HepG2 (cell line): ENCODE measurements around the gene MYADML2. TPM values are rescaled to one million over a fixed set of nuclear protein-coding genes. Genes with fewer than 3 reads are reported as not detected.

Experiments
- AHR ChIP-seq: IDR thresholded peaks from 2 replicates; pipeline ENCODE4 v1.6.1; 2018; ENCODE audit warnings: missing genetic modification reagents, missing compliant biosample characterization
- BCLAF1 ChIP-seq: fragments of 450-650 bp; IDR thresholded peaks from 2 replicates; pipeline ENCODE4 v1.6.1; 2017; ENCODE audit warnings: mild to moderate bottlenecking
- ELK4 ChIP-seq: sonication (generic); formaldehyde crosslinking; IDR thresholded peaks from 2 replicates; pipeline ENCODE4 v1.9.0; 2021; ENCODE audit warnings: missing genetic modification reagents, borderline replicate concordance
- FUBP1 ChIP-seq: sonication (generic); formaldehyde crosslinking; IDR thresholded peaks from 2 replicates; pipeline ENCODE4 v1.5.1; 2020; ENCODE audit warnings: missing genetic modification reagents, mild to moderate bottlenecking, borderline replicate concordance
- KLF15 ChIP-seq: sonication (generic); formaldehyde crosslinking; IDR thresholded peaks from 2 replicates; pipeline ENCODE4 v1.8.1; 2023; ENCODE audit warnings: borderline replicate concordance, mild to moderate bottlenecking, inconsistent platforms, missing genetic modification reagents, mixed read lengths
- MTF1 ChIP-seq: sonication (generic); formaldehyde crosslinking; IDR thresholded peaks from 2 replicates; pipeline ENCODE4 v1.5.0; 2020; ENCODE audit warnings: missing genetic modification reagents
- MXD1 ChIP-seq: sonication (generic); formaldehyde crosslinking; IDR thresholded peaks from 2 replicates; pipeline ENCODE4 v1.4.0; 2020; ENCODE audit warnings: mild to moderate bottlenecking, missing genetic modification reagents
- NR2F6 ChIP-seq, 2 experiments: IDR thresholded peaks; 2 replicates each; pipeline ENCODE4 v1.6.1; 2016; ENCODE audit warnings: antibody characterized with exemption in 1 of 2, mild to moderate bottlenecking in 1 of 2
- SP5 ChIP-seq: IDR thresholded peaks from 2 replicates; pipeline ENCODE4 v1.6.1; 2016; ENCODE audit warnings: low read depth, borderline replicate concordance
- THAP9 ChIP-seq: sonication (generic); formaldehyde crosslinking; IDR thresholded peaks from 2 replicates; pipeline ENCODE4; 2020; ENCODE audit warnings: missing genetic modification reagents, mild to moderate bottlenecking, borderline replicate concordance
- ZBTB7B ChIP-seq: sonication (generic); formaldehyde crosslinking; IDR thresholded peaks from 2 replicates; pipeline ENCODE4 v1.4.0; 2020; ENCODE audit warnings: missing genetic modification reagents
- ZC3H13 ChIP-seq: sonication (generic); formaldehyde crosslinking; IDR thresholded peaks from 2 replicates; pipeline ENCODE4 v1.8.1; 2023; ENCODE audit warnings: mild to moderate bottlenecking, missing genetic modification reagents, moderate library complexity
- ZFAT ChIP-seq: sonication (generic); formaldehyde crosslinking; conservative IDR thresholded peaks from 2 replicates; pipeline ENCODE4 v1.8.1; 2023; ENCODE audit warnings: missing genetic modification reagents, inconsistent platforms
- ZIK1 ChIP-seq: sonication (generic); formaldehyde crosslinking; IDR thresholded peaks from 2 replicates; pipeline ENCODE4 v1.5.0; 2020; ENCODE audit warnings: mild to moderate bottlenecking, low read depth, missing genetic modification reagents, borderline replicate concordance
- ZKSCAN1 ChIP-seq: fragments of 150-350 bp; IDR thresholded peaks from 2 replicates; pipeline ENCODE4 v1.6.1; 2014; ENCODE audit warnings: low read length
- ZNF207 ChIP-seq: fragments of 450-650 bp; IDR thresholded peaks from 2 replicates; pipeline ENCODE4 v1.6.1; 2016; ENCODE audit warnings: antibody characterized with exemption, borderline replicate concordance
- ZNF234 ChIP-seq: sonication (generic); formaldehyde crosslinking; conservative IDR thresholded peaks from 2 replicates; pipeline ENCODE4 v1.5.1; 2020; ENCODE audit warnings: mild to moderate bottlenecking, missing genetic modification reagents
- ZNF329 ChIP-seq: sonication (generic); formaldehyde crosslinking; IDR thresholded peaks from 2 replicates; pipeline ENCODE4 v1.9.0; 2021; ENCODE audit warnings: low read depth, mild to moderate bottlenecking, missing genetic modification reagents
- ZNF556 ChIP-seq: sonication (generic); formaldehyde crosslinking; IDR thresholded peaks from 2 replicates; pipeline ENCODE4 v1.4.0; 2020; ENCODE audit warnings: mild to moderate bottlenecking, missing genetic modification reagents, borderline replicate concordance
- polyA plus RNA-seq, 8 experiments: library from polyadenylated mRNA; depleted of rRNA in 3 of 8; stranded (reverse) in 7 of 8; unstranded in 1 of 8; fragments of >200 nt; fragmentation: Illumina TruSeq in 4 of 8; extraction: Trizol in 4 of 8; gene quantifications; 2 replicates each; pipeline versions ENCODE4 v1.2.1 to v1.2.3, GENCODE V29; 2011 to 2016; ENCODE audit warnings: low read depth in 4 of 8, missing spikeins in 1 of 8, mixed read lengths in 1 of 8; ENCODE audit not compliant: insufficient read depth in 1 of 8
- total RNA-seq, 5 experiments: library from RNA; depleted of rRNA; stranded (reverse); fragments of >200 nt; fragmentation: Illumina TruSeq; extraction: Trizol; gene quantifications; 2 replicates each; pipeline ENCODE4 v1.2.3, GENCODE V29; 2016; ENCODE audit warnings: low read depth in 1 of 5

The MYADML2 gene
- total and polyA plus RNA-seq, 2 of the 13 experiments (the other 11 are each of a cell fraction or from before 2014, with no cell fraction given), result not detected

GRCh38 chr17:81924557-81925532 is 22.2 kb downstream of the MYADML2 start (continued):
- no peak for TF ChIP-seq FUBP1 (CRISPR knock-in tag)
- no peak for TF ChIP-seq BCLAF1
- no peak for TF ChIP-seq ZIK1 (CRISPR knock-in tag)
- no peak for TF ChIP-seq ZNF234
- TF ChIP-seq ZNF207, result no peak
- TF ChIP-seq ZNF329, result no peak
- peak; percentile 42; the same call in 1 of the 2 replicates for TF ChIP-seq SP5 (CRISPR knock-in tag)
- TF ChIP-seq ZFAT (CRISPR knock-in tag), result no peak
- no peak for TF ChIP-seq MTF1
- TF ChIP-seq ZC3H13 (CRISPR knock-in tag), result no peak
- TF ChIP-seq ELK4 (CRISPR knock-in tag), result no peak
- TF ChIP-seq ZNF556 (CRISPR knock-in tag), result peak; percentile 87; the same call in 1 of the 2 replicates
- TF ChIP-seq ZKSCAN1, result no peak
- TF ChIP-seq AHR (CRISPR knock-in tag), result no peak; the same call in 1 of the 2 replicates
- TF ChIP-seq THAP9 (CRISPR knock-in tag), result no peak
- TF ChIP-seq MXD1 (CRISPR knock-in tag), result no peak
- TF ChIP-seq ZBTB7B (CRISPR knock-in tag), result 0 out of 2 replicates have a peak, but pooled peaks have one; percentile 23
- peak; percentile 45; the same call in 1 of the 2 replicates for TF ChIP-seq NR2F6 (IDR thresholded peaks at IDR 0.05)
- no peak; the same call in 1 of the 2 replicates for TF ChIP-seq NR2F6 (CRISPR knock-in tag; IDR thresholded peaks at IDR 0.05)
- no peak for TF ChIP-seq KLF15
